Ascending aorta (tissue), 2 donors: ENCODE measurements around the gene STK32B. TPM values are rescaled to one million over a fixed set of nuclear protein-coding genes. Genes with fewer than 3 reads are reported as not detected.
"Not testable (repeated sequence)": the region's sequence is repeated elsewhere in the genome, so short reads cannot be mapped to it uniquely, and the experiment has no call there.

Experiments used
- DNase-seq, 2 donors: peaks; one replicate each; pipeline ENCODE4 v3.0.0-alpha.2; 2019; ENCODE audit warnings: low spot score in 2 of 2
- H3K27ac ChIP-seq, 2 donors: fragments of 200-600 bp; sonication (generic); one replicate each; pipeline ENCODE4 v1.5.1; 2016 to 2017; ENCODE audit warnings: mild to moderate bottlenecking in 1 of 2
- H3K27me3 ChIP-seq: fragments of 200-600 bp; sonication (generic); one replicate; pipeline ENCODE4 v1.5.1; 2017
- H3K36me3 ChIP-seq, 2 donors: fragments of 200-600 bp; sonication (generic); one replicate each; pipeline ENCODE4 v1.5.1; 2016
- H3K4me1 ChIP-seq, 2 donors: fragments of 200-600 bp; sonication (generic); one replicate each; pipeline ENCODE4 v1.5.1; 2016 to 2017; ENCODE audit warnings: mild to moderate bottlenecking in 1 of 2
- H3K4me3 ChIP-seq, 2 donors: fragments of 200-600 bp; sonication (generic); one replicate each; pipeline ENCODE4 v1.5.1; 2016 to 2017; ENCODE audit warnings: mild to moderate bottlenecking in 1 of 2
- H3K9me3 ChIP-seq, 2 donors: fragments of 200-600 bp; sonication (generic); one replicate each; pipeline ENCODE4 v1.5.1; 2016
- CTCF ChIP-seq, 3 experiments: fragments of 200-600 bp in 2 of 3; fragments of 450-650 bp in 1 of 3; sonication (generic) in 2 of 3; IDR thresholded peaks; one replicate each; pipeline ENCODE4 v1.5.1; 2016 to 2019; ENCODE audit warnings: antibody characterized with exemption in 3 of 3, mild to moderate bottlenecking in 1 of 3, moderate library complexity in 1 of 3
- intact Hi-C: fragments of 100-400 bp; cut with DNase I; formaldehyde crosslinking; loops from one replicate; pipeline ENCODE4 v1.15.1; 2023
- total RNA-seq: library from RNA; depleted of rRNA; stranded (reverse); fragments of >200 nt; gene quantifications from one replicate; pipeline ENCODE4 v1.1.0, GENCODE V29; 2016

The STK32B gene
- 2.3 TPM for total RNA-seq

- H3K4me1 ChIP-seq: peaks cover 0 to 2% of the 10 kb centered on the region in 2 donors
- DNase-seq: peak in 1 of 2 donors; percentile 76
- no peak for TF ChIP-seq CTCF (IDR thresholded peaks at IDR 0.05)
- H3K36me3 ChIP-seq: no peaks in the 10 kb centered on the region
- no peaks in the 10 kb centered on the region for H3K27me3 ChIP-seq
- intact Hi-C loops: loop anchor here (2.0 to 5.0 kb wide), 2 partner anchors 59 to 91 kb away; no protein-coding TSS in a partner anchor
- no peak within 1 kb of the TSS for H3K27ac ChIP-seq
- H3K9me3 ChIP-seq: no peaks in the 10 kb centered on the region
- H3K4me3 ChIP-seq: peak within 1 kb of the TSS; percentile 47 to 62
Measured at GRCh38 chr4:5051278-5052203, at the start of gene STK32B. STK32B (plus strand) TSS chr4:5051480.

GRCh38 chr4:5001641-5002040 is 49.6 kb upstream of the STK32B start:
- intact Hi-C loops: not testable (repeated sequence)

DNA sequence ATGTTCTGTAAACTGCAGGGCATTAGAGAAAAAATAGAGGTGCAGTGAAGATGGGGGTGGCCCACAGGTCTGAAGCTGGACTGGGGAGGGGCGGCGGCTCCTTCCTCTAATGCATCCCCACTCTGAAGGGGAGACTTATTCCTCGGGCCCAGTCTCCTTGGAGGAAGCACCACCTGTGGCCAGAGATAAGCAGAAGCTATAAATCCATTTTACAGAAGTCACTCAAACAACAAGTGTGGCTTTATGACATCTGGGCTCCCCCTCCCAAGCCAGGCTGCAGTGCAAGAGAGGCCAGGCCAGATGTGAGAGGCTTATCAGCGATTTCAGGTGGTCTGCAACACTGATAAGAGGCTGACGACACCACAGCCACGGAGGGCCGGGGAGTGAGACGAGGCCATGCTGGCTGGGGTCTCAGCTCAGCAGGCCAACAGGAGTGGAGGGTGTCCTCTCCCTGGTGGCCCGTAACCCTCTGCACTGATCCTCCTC is 47.9 kb upstream of the STK32B start:
- DNase-seq: no peak
- no peak for TF ChIP-seq CTCF (IDR thresholded peaks at IDR 0.05)
- intact Hi-C loops: no loop called here
- no peaks in the 10 kb centered on the region for H3K9me3 ChIP-seq
- H3K4me3 ChIP-seq: no peak overlapping the region
- H3K4me1 ChIP-seq: no peaks in the 10 kb centered on the region
- no peaks in the 10 kb centered on the region for H3K36me3 ChIP-seq
- H3K27ac ChIP-seq: no peak overlapping the region
- no peaks in the 10 kb centered on the region for H3K27me3 ChIP-seq

More at GRCh38 chr4:5001641-5002040, 49.6 kb upstream of the STK32B start:
- H3K36me3 ChIP-seq, H3K27me3 ChIP-seq, H3K9me3 ChIP-seq, H3K4me3 ChIP-seq, DNase-seq, H3K4me1 ChIP-seq, H3K27ac ChIP-seq: not testable (repeated sequence)

DNA sequence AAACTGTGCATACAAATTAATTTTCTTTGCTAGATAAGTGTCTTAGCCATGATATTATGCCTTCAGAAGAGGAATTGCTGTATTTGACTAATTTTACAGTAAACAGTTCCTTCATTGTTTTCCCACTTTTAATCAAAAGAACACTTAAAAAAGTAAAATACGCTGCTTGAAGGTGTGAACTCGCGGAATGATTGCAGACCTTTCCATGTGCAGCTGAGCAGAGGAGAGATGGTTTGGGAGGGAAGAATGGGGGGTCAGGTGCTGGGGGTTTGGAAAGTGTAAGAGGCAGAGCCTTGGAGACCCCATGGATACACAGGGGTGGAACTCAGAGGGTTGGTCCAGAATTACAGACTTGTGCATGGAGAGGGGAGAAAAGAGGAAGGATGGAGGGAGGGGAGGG is 47.4 kb upstream of the STK32B start:
- Histone ChIP-seq H3K4me1 (no peaks in the 10 kb centered on the region), H3K27me3 (no peaks in the 10 kb centered on the region), H3K36me3 (no peaks in the 10 kb centered on the region), H3K9me3 (no peaks in the 10 kb centered on the region), H3K4me3 (no peak overlapping the region), H3K27ac (no peak overlapping the region)
- TF ChIP-seq CTCF (IDR thresholded peaks at IDR 0.05): no peak
- no peak for DNase-seq
- intact Hi-C loops: no loop called here

GRCh38 chr4:5004496-5004895 is 46.8 kb upstream of the STK32B start:
- H3K27me3 ChIP-seq: no peaks in the 10 kb centered on the region
- no peak for TF ChIP-seq CTCF (IDR thresholded peaks at IDR 0.05)
- DNase-seq: no peak
- intact Hi-C loops: no loop called here
- no peak overlapping the region for H3K4me3 ChIP-seq
- H3K4me1 ChIP-seq: no peaks in the 10 kb centered on the region
- no peaks in the 10 kb centered on the region for H3K9me3 ChIP-seq
- no peaks in the 10 kb centered on the region for H3K36me3 ChIP-seq
- H3K27ac ChIP-seq: no peak overlapping the region

- H3K27ac ChIP-seq, H3K4me1 ChIP-seq, H3K4me3 ChIP-seq, DNase-seq, intact Hi-C loops, H3K27me3 ChIP-seq, H3K36me3 ChIP-seq, H3K9me3 ChIP-seq: not testable (repeated sequence)
Measured at GRCh38 chr4:5006932-5007331, 44.3 kb upstream of the STK32B start.
